Stomach (tissue), 9 donors: Measurements from ENCODE around the gene TREM2. TPM values are rescaled to one million over a fixed set of nuclear protein-coding genes. Genes with fewer than 3 reads are reported as not detected.
"Not testable (repeated sequence)": the region's sequence is repeated elsewhere in the genome, so short reads cannot be mapped to it uniquely, and the experiment has no call there.

Source experiments
- DNase-seq, 2 donors: peaks; one replicate each; pipeline versions ENCODE4 v3.0.0 to v3.0.0-alpha.2; 2013 to 2019
- H3K27ac ChIP-seq, 5 donors: fragments of 200-600 bp in 4 of 5; sonication (generic) in 4 of 5; one replicate each; pipeline ENCODE4 v1.5.1; 2013 to 2019; ENCODE audit warnings: mild to moderate bottlenecking in 1 of 5, moderate library complexity in 1 of 5
- H3K27me3 ChIP-seq, 3 donors: fragments of 200-600 bp; sonication (generic); one replicate each; pipeline ENCODE4 v1.5.1; 2017 to 2019; ENCODE audit warnings: mixed run types in 1 of 3
- H3K36me3 ChIP-seq, 4 donors: fragments of 200-600 bp; sonication (generic); 1 replicate in 3 of 4; 2 replicates in 1 of 4; pipeline ENCODE4 v1.5.1; 2016 to 2019
- H3K4me1 ChIP-seq, 4 donors: fragments of 200-600 bp; sonication (generic); one replicate each; pipeline ENCODE4 v1.5.1; 2016 to 2019
- H3K4me3 ChIP-seq, 4 donors: fragments of 200-600 bp; sonication (generic) in 3 of 4; one replicate each; pipeline ENCODE4 v1.5.1; 2016 to 2019; ENCODE audit warnings: mild to moderate bottlenecking in 1 of 4
- H3K9me3 ChIP-seq, 4 donors: fragments of 200-600 bp; sonication (generic); one replicate each; pipeline ENCODE4 v1.5.1; 2016 to 2019
- CTCF ChIP-seq, 7 experiments: fragments of 450-650 bp in 4 of 7; fragments of 200-600 bp in 3 of 7; sonication (generic) in 3 of 7; IDR thresholded peaks; one replicate each; pipeline ENCODE4 v1.5.1; 2016 to 2019; ENCODE audit warnings: antibody characterized with exemption in 7 of 7, control low read depth in 2 of 7, mild to moderate bottlenecking in 1 of 7
- EP300 ChIP-seq: sonication (generic); formaldehyde crosslinking; IDR thresholded peaks from one replicate; pipeline ENCODE4 v1.6.1; 2017; ENCODE audit warnings: antibody characterized with exemption
- POLR2A ChIP-seq, 4 donors: fragments of 450-650 bp; IDR thresholded peaks; one replicate each; pipeline ENCODE4 v1.6.1; 2016; ENCODE audit warnings: antibody characterized with exemption in 4 of 4, control low read depth in 2 of 4, mild to moderate bottlenecking in 1 of 4, moderate library complexity in 1 of 4
- POLR2AphosphoS5 ChIP-seq, 3 donors: sonication (generic); formaldehyde crosslinking; IDR thresholded peaks; one replicate each; pipeline ENCODE4 v1.6.1; 2016; ENCODE audit warnings: antibody characterized with exemption in 3 of 3
- WGBS, 5 donors: extraction: QIAGEN DNeasy Blood & Tissue Kit in 3 of 5; methylation state at CpG; one replicate each; pipeline versions ENCODE4 v1.1.5 to v1.1.7; 2013 to 2018; 5-methylcytosine and 5-hydroxymethylcytosine counted together
- intact Hi-C: fragments of 100-400 bp; cut with DNase I; formaldehyde crosslinking; loops from one replicate; pipeline ENCODE4 v1.15.1; 2023; ENCODE audit warnings: low total_unique reads
- polyA plus RNA-seq, 3 donors: library from polyadenylated mRNA; stranded (reverse); fragments of 200-250 nt; gene quantifications; one replicate each; pipeline ENCODE4 v1.2.3, GENCODE V29; 2013
- total RNA-seq, 5 donors: library from RNA; depleted of rRNA; stranded (reverse); fragments of >200 nt; gene quantifications; one replicate each; pipeline versions ENCODE4 v1.1.0 to v1.2.3, GENCODE V29; 2014 to 2016
- donor health status: healthy with polysubstance abuse.
- donor health status: Bipolar disorder and iron deficiency.
- donor health status: healthy.

TREM2 gene
- total and polyA plus RNA-seq, 8 donors: 0.23 to 19.9 (median 3.3) TPM; not detected in 4

DNA sequence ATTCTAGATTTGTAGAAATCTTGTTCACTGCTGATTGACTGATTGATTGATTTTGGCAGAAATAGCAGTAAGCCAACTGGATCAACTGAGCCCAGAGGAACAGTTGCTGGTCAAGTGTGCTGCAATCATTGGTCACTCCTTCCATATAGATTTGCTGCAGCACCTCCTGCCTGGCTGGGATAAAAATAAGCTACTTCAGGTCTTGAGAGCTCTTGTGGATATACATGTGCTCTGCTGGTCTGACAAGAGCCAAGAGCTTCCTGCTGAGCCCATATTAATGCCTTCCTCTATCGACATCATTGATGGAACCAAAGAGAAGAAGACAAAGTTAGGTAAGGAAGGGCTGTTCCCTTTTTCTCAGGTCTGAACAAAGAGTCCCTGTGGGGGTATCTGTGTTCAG lies 40.0 kb downstream of the TREM2 start:
- no peak overlapping the region for H3K27ac ChIP-seq
- no peak for DNase-seq

DNA sequence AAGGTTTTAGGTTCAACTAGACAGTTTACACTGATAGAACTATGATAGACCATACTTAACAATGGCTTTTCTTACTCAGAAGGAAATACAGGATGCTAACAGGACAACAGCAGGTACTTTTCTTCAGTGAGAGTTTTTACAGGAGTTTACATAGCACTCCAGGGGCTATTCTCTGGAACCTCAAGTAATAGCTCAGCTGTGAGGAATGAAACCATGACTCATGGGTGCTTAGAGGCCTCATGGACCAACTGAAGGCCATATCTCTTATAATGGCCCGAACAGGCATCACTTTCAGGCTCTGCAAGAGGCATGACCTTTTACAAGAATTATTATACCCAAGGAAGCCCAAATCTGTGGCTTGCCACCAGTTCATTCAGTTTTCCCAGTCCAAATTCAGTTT lies 40.5 kb downstream of the TREM2 start:
- no peaks in the 10 kb centered on the region for H3K4me1 ChIP-seq
- no peak for DNase-seq
- intact Hi-C loops: no loop called here
- no peak overlapping the region for H3K4me3 ChIP-seq
- no peak overlapping the region for H3K27ac ChIP-seq
- no peak for TF ChIP-seq POLR2A (IDR thresholded peaks at IDR 0.05)
- TF ChIP-seq EP300: no peak
- no peak for TF ChIP-seq POLR2AphosphoS5 (IDR thresholded peaks at IDR 0.05)
- TF ChIP-seq CTCF (IDR thresholded peaks at IDR 0.05): no peak
- WGBS, 5 donors: 94 to 100% (median 100%) methylated on average over 1 of the region's 1 CpG
- no peaks in the 10 kb centered on the region for H3K9me3 ChIP-seq
- H3K36me3 ChIP-seq: peaks cover 0 to 40% (median 30%) of the 10 kb centered on the region in 4 donors
- no peaks in the 10 kb centered on the region for H3K27me3 ChIP-seq

More for the DNA sequence above, 40.0 kb downstream of the TREM2 start:
- no peak for TF ChIP-seq POLR2A (IDR thresholded peaks at IDR 0.05)
- no peak for TF ChIP-seq EP300
- no peak for TF ChIP-seq CTCF (IDR thresholded peaks at IDR 0.05)
- TF ChIP-seq POLR2AphosphoS5 (IDR thresholded peaks at IDR 0.05): no peak
- intact Hi-C loops: no loop called here
- Histone ChIP-seq H3K4me3 (no peak overlapping the region), H3K4me1 (no peaks in the 10 kb centered on the region), H3K9me3 (no peaks in the 10 kb centered on the region), H3K27me3 (no peaks in the 10 kb centered on the region), H3K36me3 (peaks cover 0 to 40% (median 30%) of the 10 kb centered on the region in 4 donors)
- 96 to 100% (median 97%) methylated on average over 1 of the region's 1 CpG for WGBS, 5 donors

- H3K27ac ChIP-seq: no peak overlapping the region
- H3K4me1 ChIP-seq: no peaks in the 10 kb centered on the region
- DNase-seq: no peak
- no peaks in the 10 kb centered on the region for H3K9me3 ChIP-seq
- H3K27me3 ChIP-seq: no peaks in the 10 kb centered on the region
- 91 to 100% (median 100%) methylated on average over 1 of the region's 1 CpG for WGBS, 5 donors
- intact Hi-C loops: no loop called here
- no peak overlapping the region for H3K4me3 ChIP-seq
- peaks cover 0 to 40% (median 26%) of the 10 kb centered on the region in 4 donors for H3K36me3 ChIP-seq
- TF ChIP-seq CTCF (IDR thresholded peaks at IDR 0.05) (no peak), POLR2A (IDR thresholded peaks at IDR 0.05) (no peak)
Observed at GRCh38 chr6:41120058-41120457, 42.9 kb downstream of the TREM2 start.

- no peak for DNase-seq
- H3K4me3 ChIP-seq: no peak overlapping the region
- H3K36me3 ChIP-seq: peaks cover 0 to 36% (median 25%) of the 10 kb centered on the region in 4 donors
- H3K4me1 ChIP-seq: no peaks in the 10 kb centered on the region
- H3K27me3 ChIP-seq: no peaks in the 10 kb centered on the region
- no peak for TF ChIP-seq POLR2A (IDR thresholded peaks at IDR 0.05)
- no peak for TF ChIP-seq EP300
- TF ChIP-seq CTCF (IDR thresholded peaks at IDR 0.05): no peak
- TF ChIP-seq POLR2AphosphoS5 (IDR thresholded peaks at IDR 0.05): no peak
- no peak overlapping the region for H3K27ac ChIP-seq
- 51 to 79% (median 68%) methylated on average over 1 of the region's 1 CpG for WGBS, 5 donors
- no peaks in the 10 kb centered on the region for H3K9me3 ChIP-seq
- intact Hi-C loops: no loop called here
Observed at GRCh38 chr6:41119508-41119907, 43.4 kb downstream of the TREM2 start.

DNA sequence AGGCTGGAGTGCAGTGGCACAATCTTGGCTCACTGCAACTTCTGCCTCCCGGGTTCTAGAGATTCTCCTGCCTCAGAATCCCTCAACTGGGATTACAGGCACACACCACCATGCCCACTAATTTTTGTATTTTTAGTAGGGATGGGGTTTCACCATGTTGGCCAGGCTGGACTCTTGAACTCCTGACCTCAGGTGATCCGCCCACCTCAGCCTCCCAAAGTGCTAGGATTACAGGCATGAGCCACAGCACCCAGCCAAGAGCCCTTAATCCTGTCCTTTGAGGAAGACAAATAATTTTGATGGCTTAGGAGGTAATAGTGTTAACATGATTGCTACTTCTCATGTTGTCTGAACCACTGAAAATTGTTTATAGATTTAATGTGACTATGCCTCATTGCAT lies 47.9 kb downstream of the TREM2 start:
- H3K4me1 ChIP-seq, H3K27ac ChIP-seq, H3K9me3 ChIP-seq, H3K27me3 ChIP-seq, H3K4me3 ChIP-seq, intact Hi-C loops, H3K36me3 ChIP-seq, DNase-seq: not testable (repeated sequence)
- WGBS, 5 donors: 89 to 100% (median 98%) methylated on average over 2 of the region's 2 CpGs
